Activated gamma-delta T cell treated with Interleukin-2 at 50 U/mL for 16 hours (primary cell): ENCODE results near the gene SH2D3C.

Source experiments
- DNase-seq: peaks from one replicate; pipeline ENCODE4 v3.0.0-alpha.2; 2020

SH2D3C gene

DNA sequence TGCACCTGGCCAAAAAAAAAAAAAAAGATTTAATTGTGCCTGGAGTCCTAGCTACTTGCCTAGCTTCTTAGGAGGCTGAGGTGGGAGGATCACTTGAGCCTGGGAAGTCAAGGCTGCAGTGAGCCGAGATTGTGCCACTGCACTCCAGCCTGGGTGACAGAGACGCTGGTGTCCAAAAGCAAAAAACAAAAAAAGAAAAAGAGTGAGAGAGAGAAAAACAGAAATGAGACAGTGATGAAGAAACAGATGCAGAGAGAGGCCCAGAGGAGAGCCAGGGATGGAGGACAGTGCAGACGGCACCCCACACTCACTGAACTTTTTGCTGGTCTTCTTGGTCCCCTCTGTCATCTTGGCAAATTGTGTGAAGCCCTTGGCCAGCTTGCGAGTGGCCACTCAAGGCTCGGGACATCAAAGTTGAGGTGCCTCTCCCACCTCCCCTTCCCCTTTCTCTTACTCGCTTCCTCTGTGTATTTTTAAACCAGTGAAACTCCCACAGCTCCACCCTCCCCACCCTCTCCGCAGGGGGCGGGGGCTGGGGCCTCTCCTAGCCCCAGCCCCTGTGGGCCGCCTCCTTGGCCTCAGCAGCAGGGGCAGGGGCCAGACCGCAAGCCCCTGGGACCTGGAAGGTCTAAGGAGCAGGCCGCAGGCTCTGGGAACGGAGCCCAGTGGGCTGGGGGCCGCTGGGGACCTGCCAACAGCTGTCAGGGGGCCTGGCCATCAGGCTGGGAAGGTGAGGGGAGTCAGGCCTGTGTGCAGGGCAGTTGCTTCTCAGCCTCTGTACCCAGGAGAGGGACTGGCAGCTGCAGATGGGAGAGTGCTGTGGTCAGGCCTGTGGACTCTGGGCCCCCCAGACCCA, at the start of gene SH2D3C:
Gene SH2D3C, minus strand, starts transcription at position 387 of the 856 bp plus-strand sequence. Its CDS starts 39 bp downstream, at position 348.
- DNase-seq = peak; percentile 33

GRCh38 chr9:127826253-127826913, 47.9 kb upstream of the SH2D3C start:
- no peak for DNase-seq

GRCh38 chr9:127825319-127826051, 47.0 kb upstream of the SH2D3C start:
- no peak for DNase-seq

DNA sequence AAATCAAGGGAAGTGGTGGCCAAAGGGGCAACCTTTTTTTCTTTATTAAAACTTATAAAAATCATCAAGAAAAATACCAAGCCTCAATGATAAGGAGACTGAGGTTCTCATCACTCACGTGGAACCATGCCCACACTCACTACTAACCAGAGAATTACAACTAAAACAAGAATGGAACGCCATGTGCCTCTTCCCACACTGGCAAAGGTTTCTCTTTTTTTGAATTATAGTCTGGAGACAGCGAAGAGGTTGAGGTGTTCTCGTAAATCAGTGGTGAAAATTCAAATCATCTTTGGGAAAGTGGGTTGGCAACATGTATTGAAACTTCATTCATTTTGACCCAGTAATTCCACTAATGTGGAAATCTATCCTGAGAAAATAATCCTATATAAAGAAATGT, 43.6 kb upstream of the SH2D3C start:
- no peak for DNase-seq

GRCh38 chr9:127818574-127818973, 40.1 kb upstream of the SH2D3C start:
- DNase-seq = no peak

- no peak for DNase-seq
These were observed 39.5 kb upstream of the SH2D3C start for GRCh38 chr9:127817881-127818434.

GRCh38 chr9:127816728-127817127, 38.3 kb upstream of the SH2D3C start:
- no peak for DNase-seq

DNA sequence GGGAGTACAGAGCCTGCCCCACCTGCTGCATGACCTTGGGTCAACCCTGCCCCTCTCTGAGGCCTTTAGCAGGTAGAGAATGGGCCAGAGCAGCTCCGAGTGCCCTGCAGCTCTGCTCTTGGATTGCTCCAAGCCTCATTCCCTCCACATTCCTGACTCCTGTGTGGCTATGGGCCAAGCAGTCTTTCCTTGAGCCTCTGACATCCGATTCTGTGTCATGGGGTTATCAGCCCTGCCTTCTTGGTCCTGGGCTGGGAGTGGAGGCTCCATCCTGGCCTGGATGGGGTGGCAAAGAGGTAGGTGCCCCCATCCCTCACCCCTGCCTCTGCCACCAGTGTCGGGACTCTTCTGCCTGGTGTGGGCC, 37.9 kb upstream of the SH2D3C start:
- no peak for DNase-seq

GRCh38 chr9:127815512-127816361, 37.3 kb upstream of the SH2D3C start:
- no peak for DNase-seq

DNA sequence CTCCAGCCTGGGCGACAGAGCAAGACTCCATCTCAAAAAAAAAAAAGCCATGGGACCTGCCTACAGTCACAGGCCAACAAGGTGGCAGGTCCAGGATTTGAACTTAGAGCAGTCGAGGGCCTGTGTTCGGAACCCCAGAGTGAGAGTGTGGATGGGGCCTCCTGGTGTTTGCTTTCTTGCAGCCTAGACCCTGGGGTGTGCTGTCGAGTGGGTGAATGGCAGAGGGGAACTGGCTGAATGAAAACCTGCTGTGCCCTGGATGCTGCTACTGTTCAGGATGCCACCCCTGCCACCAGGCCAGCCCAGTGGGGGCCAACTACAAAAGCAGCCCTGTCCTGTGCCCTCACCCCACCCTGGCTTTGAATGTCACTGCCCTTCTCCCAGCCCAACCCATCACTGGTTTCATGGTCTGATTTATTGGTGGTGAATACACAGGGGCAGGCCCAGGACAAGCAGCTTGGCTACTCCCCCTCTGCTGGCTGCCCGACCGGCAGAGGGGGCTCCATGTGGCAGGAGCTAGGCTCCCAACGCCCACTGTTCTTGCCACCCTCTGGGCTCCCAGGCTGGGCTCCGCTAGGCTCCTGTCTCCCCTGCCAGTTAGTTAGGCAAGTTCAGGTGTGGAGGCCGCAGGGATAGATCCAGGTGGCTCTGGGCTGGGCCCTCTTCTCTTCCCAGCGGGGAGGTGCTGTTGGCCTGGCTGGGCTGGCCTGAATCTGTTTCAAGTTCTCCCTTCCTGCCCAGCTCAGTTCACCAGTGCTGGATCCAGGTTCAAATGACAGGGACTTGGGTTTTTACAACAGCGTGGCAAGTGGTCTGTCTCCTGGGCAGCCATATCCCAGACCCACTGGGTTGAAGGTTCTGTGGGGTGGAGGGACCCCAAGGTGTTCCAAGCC, 36.4 kb upstream of the SH2D3C start:
- no peak for DNase-seq

DNA sequence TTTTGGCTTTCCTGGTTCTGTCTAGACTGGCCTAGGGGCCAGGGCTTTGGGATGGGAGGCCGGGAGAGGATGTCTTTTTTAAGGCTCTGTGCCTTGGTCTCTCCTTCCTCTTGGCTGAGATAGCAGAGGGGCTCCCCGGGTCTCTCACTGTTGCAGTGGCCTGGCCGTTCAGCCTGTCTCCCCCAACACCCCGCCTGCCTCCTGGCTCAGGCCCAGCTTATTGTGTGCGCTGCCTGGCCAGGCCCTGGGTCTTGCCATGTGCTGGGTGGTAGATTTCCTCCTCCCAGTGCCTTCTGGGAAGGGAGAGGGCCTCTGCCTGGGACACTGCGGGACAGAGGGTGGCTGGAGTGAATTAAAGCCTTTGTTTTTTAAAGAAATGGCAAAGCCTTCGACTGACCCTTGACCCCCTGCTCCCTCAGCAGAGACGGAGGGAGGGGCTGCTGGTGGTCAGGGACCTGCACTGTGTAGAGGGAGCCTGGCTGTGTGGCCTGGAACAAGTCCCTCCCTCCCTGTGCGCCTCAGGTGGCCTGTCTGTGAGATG, 35.3 kb upstream of the SH2D3C start:
- no peak for DNase-seq

DNA sequence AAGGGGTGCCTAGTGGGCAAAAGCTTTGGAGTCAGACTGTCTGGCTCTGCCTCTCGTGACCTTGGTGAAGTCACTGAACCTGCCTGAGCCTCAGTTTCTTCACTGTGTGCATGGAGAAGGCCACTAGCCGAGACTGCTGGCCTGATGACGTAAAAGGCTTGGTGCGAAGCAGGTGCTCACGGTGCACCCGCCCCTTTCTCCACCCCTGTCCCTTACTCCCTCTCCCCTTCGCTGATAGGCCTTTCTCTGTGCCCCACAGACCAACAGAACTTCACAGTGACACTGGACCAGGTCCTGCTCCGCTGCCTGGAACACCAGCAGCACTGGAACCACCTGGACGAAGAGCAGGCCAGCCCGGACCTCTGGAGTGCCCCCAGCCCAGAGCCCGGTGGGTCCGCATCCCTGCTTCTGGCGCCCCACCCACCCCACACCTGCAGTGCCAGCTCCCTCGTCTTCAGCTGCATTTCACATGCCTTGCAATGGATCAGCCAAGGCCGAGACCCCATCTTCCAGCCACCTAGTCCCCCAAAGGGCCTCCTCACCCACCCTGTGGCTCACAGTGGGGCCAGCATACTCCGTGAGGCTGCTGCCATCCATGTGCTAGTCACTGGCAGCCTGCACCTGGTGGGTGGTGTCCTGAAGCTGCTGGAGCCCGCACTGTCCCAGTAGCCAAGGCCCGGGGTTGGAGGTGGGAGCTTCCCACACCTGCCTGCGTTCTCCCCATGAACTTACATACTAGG, 34.6 kb upstream of the SH2D3C start:
- DNase-seq = no peak

GRCh38 chr9:127812011-127812410, 33.5 kb upstream of the SH2D3C start:
- DNase-seq = no peak

DNA sequence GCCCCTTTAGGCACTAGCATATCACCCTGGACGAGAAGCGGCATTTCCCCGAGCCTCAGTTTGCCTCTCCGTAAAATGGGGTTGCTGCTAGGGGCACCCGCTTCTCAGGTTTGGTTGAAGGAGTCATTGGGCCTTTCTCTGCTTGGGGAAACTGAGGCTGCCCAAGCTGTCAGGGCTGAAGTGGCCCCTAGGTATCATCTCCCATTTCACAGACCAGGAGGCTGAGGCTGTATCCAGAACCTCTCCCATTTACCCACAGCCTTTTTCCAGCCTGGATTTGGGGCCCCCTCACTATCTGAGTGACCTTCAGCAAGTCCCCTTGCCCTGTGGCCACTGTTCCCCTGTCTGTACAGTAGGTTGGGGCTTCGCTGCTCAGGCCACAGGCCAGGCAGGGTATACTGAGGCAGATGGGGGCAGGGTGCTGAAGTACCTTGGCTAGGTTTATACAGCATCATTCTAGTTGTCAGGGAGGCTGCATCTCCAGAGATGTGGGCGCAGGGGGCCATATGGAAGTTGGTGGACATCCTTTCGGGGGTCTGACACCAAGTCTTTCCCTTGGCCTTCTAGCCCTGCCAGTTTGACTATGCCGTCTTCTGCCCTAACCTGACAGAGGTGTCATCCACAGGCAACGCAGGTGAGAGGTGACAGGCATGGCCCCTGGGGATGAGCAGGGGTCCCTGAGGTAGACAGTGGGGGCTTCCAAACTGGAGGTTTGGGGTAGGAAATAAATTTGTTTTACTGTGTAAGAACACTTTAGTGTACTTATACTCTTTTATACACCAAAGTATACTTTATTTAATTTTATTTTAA, 32.1 kb upstream of the SH2D3C start:
- no peak for DNase-seq

DNA sequence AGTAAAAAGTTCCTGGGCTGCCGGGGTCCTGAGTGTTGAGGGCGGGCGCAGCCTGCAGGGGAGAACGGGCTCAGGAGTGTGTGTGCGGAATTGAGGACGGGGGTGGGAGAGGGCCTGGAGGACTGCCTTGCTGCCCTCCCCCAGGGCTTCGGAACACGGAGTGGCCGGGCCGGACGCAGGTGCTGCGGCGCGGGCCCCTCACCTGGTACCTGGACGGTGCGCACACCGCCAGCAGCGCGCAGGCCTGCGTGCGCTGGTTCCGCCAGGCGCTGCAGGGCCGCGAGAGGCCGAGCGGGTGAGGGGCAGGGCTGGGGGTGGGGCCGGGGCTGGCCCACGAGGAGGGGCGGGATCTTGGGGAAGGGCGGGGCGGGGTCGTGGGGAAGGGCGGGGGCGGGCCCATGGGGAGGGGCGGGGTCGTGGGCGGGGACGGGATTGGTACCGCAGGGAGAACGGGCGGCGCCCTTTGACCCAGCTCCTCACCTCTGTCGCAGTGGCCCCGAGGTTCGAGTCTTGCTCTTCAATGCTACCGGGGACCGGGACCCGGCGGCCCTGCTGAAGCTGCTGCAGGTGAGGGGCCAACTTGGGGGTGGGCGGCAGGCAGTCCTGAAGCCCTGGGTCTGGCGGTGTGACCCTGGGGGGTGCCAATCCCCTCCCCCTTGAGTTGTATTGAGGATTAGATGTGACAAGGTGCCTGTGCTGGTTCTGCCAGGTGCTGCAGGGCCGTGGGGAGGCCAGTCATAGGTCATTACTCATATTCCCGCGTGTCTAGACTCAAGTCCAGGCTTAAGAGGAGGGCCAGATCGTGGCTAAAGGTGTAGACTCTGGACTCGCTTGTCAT, 31.3 kb upstream of the SH2D3C start:
- DNase-seq = no peak

DNA sequence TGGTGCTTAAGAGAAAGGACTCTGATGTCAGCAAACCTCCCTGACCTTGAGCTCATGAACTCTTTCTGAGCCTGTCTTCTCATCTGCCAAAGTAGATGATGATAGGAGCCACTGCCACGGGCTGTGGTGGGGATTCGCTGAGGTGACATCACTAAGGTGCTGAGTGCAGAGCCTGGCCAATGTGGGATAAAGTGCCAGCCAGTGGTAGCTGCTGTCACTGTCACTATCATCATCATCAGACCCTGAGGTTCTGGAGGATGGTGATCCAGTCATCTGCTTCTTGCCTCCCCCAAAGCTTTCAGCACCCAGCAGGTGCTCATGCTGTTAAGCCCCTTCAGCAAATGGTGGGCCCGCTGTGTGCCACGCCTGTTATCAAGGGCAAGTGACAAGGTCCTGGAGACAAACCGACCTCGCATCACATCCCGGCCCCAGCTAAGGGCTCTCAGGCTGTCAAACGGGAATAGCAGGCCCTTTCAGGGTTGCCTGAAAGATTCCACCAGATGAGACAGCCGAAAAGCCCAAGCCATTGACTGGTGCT, 30.6 kb upstream of the SH2D3C start:
- no peak for DNase-seq

DNA sequence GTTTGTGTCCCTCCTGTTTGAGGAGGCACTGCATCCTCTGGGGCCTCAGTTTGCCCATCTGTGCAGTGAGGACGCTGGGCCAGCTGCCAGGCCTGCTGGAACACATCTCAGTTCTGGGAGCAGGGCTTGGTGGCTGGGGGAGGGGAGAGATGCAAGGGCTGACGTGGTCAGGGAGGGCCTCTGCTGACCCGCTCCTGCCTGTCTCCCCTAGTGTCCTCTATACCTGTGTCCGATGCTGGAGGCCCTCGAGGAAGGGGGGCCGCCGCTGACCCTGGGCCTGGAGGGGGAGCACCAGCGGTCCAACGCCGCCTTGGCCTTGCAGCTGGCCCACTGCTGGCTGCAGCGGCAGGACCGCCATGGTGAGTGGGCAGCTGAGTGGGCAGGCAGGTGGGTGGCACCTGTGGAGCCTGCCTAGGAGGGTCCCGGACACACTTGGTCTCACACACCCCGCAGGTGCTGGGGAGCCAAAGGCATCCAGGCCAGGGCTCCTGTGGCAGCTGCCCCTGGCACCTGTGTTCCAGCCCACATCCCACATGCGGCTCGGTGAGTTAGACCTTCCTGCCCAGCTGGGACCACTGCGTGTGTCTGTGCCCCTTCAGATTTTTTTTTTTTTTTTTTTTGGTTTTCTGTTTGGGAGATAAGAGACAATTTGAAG, 30.0 kb upstream of the SH2D3C start:
- no peak for DNase-seq

GRCh38 chr9:127806871-127807270, 28.4 kb upstream of the SH2D3C start:
- DNase-seq = no peak
